ENCODE measurements around the gene DCAF8. TPM values are rescaled to one million over a fixed set of nuclear protein-coding genes. Genes with fewer than 3 reads are reported as not detected.
A peak's percentile ranks its signal among the peaks of the same experiment; 100 is the strongest.

The DCAF8 gene
- total RNA-seq, 1 donor from 2014 or later, result 130 TPM

- Histone ChIP-seq H3K9me3 (no peaks in the 10 kb centered on the region), H3K4me1 (no peaks in the 10 kb centered on the region), H3K27me3 (no peaks in the 10 kb centered on the region), H3K27ac (no peak overlapping the region), H3K36me3 (peaks cover 94% of the 10 kb centered on the region), H3K4me3 (no peak overlapping the region)
- DNase-seq, result no peak
- intact Hi-C loops (cut with DNase I), result no loop called here
- ATAC-seq, result no peak
- no peak for TF ChIP-seq CTCF (IDR thresholded peaks at IDR 0.05)
Measured at GRCh38 chr1:160228431-160228830, 33.9 kb downstream of the DCAF8 start.

- no peak overlapping the region for H3K27ac ChIP-seq
- H3K4me3 ChIP-seq, result no peak overlapping the region
- peaks cover 98% of the 10 kb centered on the region for H3K36me3 ChIP-seq
- ATAC-seq (no peak), DNase-seq (no peak)
- TF ChIP-seq CTCF (IDR thresholded peaks at IDR 0.05), result no peak
- H3K4me1 ChIP-seq, result no peaks in the 10 kb centered on the region
- H3K27me3 ChIP-seq, result no peaks in the 10 kb centered on the region
- no peaks in the 10 kb centered on the region for H3K9me3 ChIP-seq
- intact Hi-C loops (cut with DNase I), result no loop called here
Measured at GRCh38 chr1:160227561-160227960, 34.8 kb downstream of the DCAF8 start.

GRCh38 chr1:160227034-160227433, 35.3 kb downstream of the DCAF8 start:
- no peaks in the 10 kb centered on the region for H3K4me1 ChIP-seq
- H3K9me3 ChIP-seq, result no peaks in the 10 kb centered on the region
- H3K27ac ChIP-seq, result no peak overlapping the region
- intact Hi-C loops (cut with DNase I), result no loop called here
- no peak overlapping the region for H3K4me3 ChIP-seq
- no peak for TF ChIP-seq CTCF (IDR thresholded peaks at IDR 0.05)
- no peaks in the 10 kb centered on the region for H3K27me3 ChIP-seq
- H3K36me3 ChIP-seq, result peaks cover 98% of the 10 kb centered on the region
- ATAC-seq (peak; percentile 86), DNase-seq (no peak)

GRCh38 chr1:160226623-160227022, 35.7 kb downstream of the DCAF8 start:
- H3K27ac ChIP-seq, result no peak overlapping the region
- no peak overlapping the region for H3K4me3 ChIP-seq
- peaks cover 98% of the 10 kb centered on the region for H3K36me3 ChIP-seq
- no peaks in the 10 kb centered on the region for H3K4me1 ChIP-seq
- intact Hi-C loops (cut with DNase I), result no loop called here
- no peaks in the 10 kb centered on the region for H3K27me3 ChIP-seq
- DNase-seq (no peak), ATAC-seq (no peak)
- TF ChIP-seq CTCF (IDR thresholded peaks at IDR 0.05), result no peak
- no peaks in the 10 kb centered on the region for H3K9me3 ChIP-seq

DNA sequence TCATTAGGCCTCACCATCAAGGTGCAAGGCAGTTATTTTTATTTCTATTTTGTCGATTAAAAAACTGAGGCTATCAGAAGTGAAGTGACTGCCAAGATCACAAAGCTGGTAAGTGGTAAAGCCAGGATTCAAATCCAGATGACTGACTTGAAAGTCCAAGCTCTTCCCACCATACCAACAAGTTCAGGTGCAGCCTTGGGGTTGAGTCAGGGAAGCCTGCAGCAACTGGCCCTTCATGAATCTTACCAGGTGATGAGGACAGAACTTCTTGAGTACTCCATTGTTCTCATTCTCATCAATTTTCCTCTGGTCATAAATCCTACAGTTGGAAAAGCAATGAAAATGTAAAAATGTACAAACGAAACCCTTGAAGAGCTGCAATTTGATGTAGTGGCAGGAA, 37.0 kb downstream of the DCAF8 start:
- H3K4me3 ChIP-seq, result no peak overlapping the region
- DNase-seq, result no peak
- H3K4me1 ChIP-seq, result peaks cover 9% of the 10 kb centered on the region
- intact Hi-C loops (cut with DNase I), result no loop called here
- TF ChIP-seq CTCF (IDR thresholded peaks at IDR 0.05), result no peak
- H3K9me3 ChIP-seq, result no peaks in the 10 kb centered on the region
- no peaks in the 10 kb centered on the region for H3K27me3 ChIP-seq
- H3K36me3 ChIP-seq, result peaks cover 98% of the 10 kb centered on the region
- no peak overlapping the region for H3K27ac ChIP-seq
- no peak for ATAC-seq

DNA sequence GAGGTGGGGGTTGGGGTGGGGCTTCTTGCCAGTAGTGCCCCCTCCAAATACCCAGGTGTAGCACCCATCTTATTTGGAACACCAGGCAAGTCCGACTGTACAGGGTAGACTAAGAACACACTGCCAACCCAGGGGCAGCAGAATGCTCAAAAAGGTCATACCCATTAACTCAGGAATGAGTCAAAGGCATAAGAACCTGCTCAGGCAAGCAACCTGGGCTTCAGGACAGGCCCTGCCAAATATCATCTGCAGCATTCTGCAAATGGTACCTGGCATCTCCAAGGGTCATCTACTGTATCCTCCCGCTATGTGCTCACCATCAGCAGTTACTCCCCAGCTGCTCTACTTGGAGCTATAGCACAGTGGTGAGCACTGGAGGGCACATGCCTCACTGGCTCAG, 37.7 kb downstream of the DCAF8 start:
- peaks cover 98% of the 10 kb centered on the region for H3K36me3 ChIP-seq

More for the DNA sequence above, 37.7 kb downstream of the DCAF8 start:
- intact Hi-C loops (cut with DNase I), result no loop called here
- no peak for ATAC-seq
- Histone ChIP-seq H3K4me3 (no peak overlapping the region), H3K27me3 (no peaks in the 10 kb centered on the region), H3K4me1 (peaks cover 9% of the 10 kb centered on the region), H3K27ac (no peak overlapping the region), H3K9me3 (no peaks in the 10 kb centered on the region)
- no peak for TF ChIP-seq CTCF (IDR thresholded peaks at IDR 0.05)
- no peak for DNase-seq

Measured in upper lobe of right lung (tissue), 1 donor.